HG02588 (cell line): ENCODE data around the gene TMEM72.

Experiments used
- ATAC-seq: cut with Tn5 transposase; IDR thresholded peaks from one replicate; pipeline ENCODE4 v1.9.1; 2021; ENCODE audit warnings: mild to moderate bottlenecking, moderate library complexity; ENCODE audit not compliant: unreplicated experiment

TMEM72 gene

DNA sequence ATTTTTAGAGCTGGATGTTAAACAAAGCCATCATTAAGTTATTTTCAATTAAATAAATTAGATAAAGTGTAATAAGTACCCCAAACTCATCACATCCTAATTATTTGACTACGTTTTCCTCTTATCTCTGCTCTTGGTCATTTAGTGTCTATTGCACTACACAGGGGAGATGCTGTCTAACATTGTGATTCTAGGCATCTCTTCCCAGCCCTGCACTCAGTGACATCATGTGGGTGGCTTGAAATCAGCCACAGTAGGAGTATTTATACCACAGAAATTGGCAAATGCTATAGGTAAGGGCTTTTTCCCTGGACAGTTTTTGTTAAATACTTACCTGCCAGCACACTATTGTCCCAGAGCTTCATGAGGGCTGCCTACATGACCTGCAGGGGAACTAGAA, 21.3 kb upstream of the TMEM72 start:
- ATAC-seq = no peak

DNA sequence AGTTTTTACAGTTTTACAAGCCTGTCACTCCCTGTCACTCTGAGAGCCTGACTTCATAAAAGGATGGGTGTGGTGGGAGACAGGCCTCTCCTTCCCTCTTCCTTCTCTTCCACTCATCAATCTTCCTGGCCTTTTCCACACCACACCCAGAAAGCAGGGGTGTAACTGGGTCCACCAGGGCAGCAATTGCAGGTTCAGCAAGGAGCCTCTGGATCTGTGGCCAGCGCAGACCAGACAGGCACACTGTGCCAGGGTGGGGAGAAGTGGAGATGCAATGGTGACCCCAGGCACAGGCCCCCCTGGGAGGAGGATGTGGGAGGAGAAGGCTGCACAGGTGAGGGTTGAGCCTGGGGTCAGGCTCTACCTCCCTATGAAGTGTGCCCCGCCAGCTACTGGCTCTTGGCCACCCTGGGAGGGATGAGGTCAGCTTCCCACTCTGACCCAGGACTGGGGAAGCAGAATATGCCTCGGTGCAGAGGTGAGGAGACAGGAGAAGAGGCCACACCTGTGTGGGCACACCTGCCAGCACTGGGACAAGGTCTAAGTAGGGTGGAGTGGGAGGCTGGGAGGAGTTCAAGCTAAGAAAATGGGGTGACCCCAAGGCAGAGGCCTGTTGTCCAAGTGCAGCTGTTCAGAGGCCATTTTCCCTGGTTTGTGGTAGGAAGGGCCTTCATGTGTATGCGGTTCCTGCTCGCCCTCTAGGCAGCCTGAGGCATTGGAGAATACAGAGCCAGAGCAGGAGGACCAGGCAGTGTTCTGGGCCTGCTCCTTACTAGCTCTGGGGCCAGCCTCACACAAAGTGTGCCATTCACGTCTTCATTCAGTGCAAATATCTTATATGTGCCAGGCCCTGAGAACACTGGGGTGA, 20.2 kb upstream of the TMEM72 start:
- no peak for ATAC-seq

DNA sequence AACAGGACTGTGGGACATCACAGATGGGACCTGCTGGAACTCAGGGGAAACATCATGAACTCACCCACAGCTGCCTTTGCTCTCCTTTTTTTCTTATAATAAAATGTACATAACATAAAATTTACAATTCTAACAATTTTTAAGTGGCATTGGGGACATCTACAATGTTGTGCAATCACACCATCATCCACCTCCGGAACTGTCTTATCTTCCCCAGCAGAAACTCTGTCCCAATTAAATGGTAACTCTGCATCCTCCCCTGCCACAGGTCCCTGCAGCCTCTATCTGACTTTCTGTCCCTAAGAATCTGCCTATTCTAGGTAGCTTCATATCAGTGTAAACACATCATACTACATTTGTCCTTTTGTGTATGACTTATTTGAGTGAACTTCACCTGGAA, 19.4 kb upstream of the TMEM72 start:
- ATAC-seq = no peak

DNA sequence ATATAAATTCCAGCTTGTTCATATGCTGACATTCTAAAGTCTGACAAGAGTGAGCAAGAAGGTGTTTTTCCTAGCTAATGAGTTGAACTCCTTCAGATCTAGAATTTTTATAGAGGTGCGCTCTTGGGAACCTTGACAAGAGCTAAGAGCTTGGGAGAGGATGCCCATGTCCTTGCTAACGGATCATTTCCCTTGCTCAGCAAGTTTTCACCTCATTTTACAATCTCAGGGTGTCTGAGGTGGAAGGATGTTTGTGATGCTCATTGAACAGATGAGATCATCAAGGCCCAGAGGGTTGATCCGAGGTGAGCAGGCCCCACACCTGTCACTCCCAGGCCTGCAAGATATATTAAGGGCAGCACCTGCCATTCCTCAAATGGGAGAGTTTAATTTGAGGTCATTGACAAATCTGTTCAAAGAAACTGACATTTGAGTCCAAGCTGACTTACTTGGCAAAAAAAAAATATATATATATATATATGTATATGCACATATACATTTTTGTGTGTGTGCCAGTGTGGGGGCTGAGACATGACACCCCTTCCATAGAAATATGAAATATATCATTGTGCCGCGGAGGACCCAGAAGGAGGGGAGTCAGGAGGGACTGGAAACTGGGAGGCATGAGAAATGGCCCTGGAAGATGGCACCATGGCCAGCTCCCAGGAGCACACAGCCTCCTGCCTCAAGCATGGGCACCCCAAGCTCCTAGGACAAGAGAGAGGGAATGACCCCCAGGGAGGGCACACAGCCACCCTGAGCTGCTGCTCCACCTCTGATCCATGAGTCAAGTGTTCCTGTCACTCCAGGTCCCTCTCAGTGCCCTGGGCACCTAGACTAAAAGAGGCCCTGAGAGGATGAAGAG, 17.3 kb upstream of the TMEM72 start:
- no peak for ATAC-seq

DNA sequence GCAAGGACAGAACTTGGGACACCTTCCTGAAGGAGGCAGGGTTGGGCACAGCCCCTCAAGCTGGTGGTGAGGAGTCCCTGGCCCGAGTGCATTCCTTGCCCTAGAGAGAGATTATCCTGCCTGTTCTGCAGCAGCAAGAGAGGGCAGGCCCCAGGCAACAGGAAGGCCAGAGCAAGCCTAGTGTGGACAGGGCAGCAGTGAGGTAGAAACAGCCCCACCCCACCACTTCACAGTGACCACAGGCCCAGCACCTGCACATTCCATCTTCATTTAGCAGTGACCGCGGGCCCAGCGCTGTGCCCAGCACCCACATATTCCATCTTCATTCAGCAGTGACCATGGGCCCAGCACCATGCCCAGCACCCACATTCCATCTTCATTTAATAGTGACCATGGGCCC, 16.4 kb upstream of the TMEM72 start:
- no peak for ATAC-seq

DNA sequence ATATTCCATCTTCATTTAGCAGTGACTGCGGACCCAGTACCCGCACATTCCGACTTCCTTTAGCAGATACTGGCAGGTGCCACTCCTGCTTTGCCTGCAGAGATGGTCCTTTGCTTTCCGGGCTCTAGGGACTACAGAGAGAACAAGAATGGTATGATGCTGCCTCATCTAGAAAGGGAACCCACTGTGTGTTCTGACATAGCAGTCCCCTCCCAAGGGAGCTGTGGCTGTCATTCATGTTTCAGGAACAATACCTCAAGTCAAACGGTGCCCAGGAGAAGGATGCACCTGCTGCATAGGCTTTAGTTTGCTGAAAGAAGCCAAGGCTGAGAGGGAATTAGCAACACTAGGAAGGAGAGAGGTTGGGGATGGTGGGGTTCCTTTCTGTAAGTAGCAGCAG, 15.9 kb upstream of the TMEM72 start:
- ATAC-seq = peak; percentile 54

DNA sequence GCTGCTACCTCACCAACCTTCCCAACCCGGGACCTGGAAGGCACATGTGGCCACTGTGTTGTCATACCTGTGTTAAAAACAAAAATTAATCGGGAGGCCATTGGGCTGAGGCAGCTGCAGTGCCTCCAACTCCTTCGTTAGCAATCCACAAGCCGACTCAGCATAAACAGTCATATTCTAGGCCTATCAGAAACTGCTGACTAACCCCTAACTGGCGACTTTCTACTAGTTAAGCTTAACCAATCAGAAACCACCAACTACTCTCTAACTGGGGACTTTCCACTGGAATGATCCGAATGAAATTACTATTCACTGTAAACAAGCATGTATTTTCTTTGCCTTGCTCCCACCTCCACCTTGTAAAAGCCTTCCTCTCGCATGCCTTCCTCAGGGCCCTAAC, 14.1 kb upstream of the TMEM72 start:
- ATAC-seq = no peak

DNA sequence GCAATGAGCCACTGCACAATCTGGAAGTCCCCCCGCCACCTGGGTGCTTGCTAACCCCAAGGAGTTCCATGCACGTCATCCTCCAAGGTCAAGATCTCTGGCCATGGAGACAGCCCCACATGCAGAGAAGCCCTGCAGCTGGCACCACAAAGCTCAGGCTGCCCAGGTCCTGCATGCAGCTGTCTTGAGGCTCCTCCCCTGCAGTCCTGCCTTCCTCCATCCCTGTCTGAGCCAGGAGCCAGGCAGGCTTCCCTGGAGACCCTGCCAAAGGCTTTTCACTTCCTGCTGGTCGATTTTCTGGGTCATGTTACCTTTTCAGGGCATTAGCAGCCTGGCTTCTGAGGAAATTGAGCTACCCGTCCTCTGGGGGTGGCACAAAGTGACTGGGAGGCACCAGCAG, 12.5 kb upstream of the TMEM72 start:
- ATAC-seq = no peak

DNA sequence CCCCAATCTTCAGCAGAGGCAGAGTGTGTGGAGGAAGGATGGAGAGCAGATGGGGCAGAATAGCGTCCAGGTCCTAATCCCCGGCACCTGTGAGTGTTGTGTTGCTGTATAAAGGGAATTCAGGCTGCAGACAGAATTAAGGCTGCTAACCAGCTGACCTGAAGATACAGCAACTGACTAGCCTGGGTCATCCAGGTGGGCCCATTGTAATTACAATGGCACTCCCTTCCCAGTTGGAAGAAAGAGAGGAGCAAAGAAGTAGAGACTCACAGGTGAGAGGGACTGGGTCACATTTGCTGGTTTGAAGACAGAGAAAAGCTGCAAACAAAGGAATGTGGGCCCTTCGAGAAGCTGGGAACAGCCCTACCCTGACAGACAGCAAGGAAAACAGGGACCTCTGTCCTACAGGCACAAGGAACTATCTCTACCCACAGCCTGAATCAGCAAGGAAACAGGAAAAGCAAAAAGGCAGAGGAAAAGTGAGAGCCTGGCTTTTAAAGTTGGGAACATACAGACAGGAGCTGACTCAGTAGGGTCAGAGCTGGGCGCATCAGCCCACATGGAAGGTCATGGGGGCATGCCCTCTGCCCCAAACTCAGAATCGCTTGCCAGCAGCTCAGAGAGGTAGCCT, 11.6 kb upstream of the TMEM72 start:
- no peak for ATAC-seq

DNA sequence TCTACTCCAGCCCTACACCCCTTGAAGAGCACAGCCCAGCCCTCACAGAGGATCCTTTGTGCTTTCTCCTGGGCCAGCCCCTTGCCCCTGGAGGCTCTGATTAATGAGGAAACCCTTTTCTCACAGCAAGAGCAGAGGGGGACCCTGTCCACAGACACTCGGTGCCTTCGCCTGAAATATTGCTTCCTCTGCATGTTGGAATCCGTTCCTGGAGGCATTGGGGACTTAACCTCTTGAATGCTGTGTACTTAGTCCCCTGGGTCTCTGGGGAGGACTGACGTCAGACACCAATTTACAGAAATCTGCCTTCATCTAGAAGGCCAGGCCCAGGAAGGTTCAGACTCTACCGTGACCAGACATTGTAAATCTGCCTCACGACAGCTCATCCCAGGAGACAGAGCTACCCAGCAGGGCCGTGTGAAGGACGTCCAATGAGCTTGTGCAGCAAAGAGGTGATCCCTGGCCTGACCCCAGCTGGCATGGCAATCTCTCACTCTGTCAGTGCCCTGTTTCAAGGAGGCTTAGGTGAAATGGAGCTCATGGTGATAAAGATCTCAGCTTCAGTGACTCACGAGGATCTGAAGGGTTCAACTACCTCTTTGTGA, 8.1 kb upstream of the TMEM72 start:
- no peak for ATAC-seq

DNA sequence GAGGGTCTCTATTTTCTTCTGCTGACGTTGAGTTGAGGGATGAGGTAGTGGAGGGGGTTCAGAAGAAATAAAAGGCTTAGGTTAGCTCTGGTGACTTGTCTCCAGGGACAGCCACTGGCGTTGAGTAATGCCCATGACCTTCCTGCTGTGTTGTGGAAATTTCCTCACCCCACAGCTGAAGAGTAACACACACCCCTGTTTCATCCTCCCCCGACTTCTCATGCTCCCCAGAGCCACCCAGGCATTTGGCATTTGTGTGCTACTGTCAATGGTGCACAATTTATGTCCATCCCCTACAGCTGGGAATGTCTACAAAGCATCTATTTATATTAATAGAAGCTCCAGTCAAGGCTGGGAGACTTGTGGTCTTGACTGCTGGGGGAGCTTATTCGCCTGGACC, 4.7 kb upstream of the TMEM72 start:
- no peak for ATAC-seq

DNA sequence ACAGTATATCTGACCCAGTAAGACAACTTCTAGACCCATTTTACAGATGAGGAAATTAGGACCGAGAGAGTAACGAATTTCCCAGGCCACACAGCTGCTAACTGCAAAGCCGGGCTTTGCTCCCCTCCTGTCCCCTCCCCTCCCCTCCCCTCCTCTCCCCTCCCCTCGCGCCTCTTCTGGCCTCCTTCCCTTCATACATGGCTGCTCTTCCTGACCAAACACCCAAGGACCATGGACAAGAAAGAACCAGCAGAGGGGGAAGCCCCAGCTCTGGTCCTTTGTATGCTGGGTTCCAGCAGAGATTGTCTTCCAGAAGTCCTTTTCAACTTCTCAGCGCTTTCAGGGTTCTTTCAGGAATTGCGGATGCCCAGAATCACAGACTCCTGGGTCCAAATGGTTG, 3.6 kb upstream of the TMEM72 start:
- ATAC-seq = no peak

DNA sequence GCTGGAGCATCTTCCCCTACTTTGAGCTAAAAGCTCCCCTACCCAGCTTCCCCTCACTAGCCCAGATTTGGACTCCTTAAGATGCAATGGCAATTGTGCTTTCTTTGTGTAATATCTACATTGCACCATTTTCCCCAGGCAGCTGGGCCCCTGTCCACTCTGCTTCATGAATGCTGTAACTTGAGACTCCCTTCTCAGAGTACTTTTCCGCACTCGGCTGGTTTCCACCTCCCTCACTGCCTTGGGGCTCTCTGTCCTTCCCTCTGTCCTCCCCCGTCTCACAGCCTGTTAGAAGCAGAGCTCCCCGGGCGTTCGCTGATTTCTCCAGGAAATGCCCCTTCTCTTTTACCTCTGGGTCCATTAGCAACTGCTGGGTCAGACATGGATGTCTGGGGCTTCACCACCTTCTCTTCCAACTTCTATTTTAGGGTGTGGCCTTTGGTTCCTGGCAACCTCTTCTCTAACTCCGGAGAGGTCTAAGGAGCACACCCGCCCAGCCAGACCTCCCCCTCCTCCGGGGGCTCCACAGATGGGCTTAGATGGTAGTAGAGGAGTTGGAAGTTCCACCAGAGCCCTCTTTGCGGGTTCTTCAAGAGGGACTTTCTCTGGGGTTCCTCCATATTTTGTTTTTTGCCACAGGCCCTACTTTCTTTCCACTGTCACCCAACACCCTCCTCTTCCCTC, 2.9 kb upstream of the TMEM72 start:
- ATAC-seq = no peak

DNA sequence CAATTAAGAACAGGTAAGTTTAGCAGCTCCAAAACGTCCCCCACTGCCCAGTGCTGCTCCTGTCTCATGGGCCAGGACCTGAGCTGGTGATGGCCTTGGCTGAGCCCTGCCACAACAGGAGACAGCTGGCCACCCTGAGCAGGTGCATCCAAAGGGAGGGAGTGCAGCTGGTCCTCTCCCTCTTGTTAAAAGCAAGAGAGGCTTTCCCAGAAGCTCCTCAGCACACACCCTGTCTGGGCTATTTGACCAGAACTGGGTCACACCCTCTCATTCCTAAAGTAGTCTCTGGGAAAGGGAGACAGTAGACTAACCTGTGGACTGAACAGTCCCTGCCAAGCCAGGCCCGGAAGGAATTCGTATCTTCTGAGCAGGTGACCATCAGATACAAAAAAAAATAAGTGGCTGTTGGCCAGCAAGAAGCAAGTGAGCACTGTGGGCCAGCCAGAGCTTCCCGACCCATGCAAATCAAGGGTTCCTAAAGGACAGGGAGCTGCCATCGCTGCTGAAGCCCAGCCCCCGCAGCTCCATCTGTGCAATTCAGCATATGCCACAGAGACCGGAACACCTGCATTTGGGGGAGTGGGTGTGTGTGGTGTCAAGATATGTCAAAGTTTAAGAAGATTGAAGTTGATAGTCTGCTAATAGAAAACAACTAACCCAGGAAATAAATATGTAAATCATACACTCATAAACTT, 2.1 kb upstream of the TMEM72 start:
- ATAC-seq = no peak

DNA sequence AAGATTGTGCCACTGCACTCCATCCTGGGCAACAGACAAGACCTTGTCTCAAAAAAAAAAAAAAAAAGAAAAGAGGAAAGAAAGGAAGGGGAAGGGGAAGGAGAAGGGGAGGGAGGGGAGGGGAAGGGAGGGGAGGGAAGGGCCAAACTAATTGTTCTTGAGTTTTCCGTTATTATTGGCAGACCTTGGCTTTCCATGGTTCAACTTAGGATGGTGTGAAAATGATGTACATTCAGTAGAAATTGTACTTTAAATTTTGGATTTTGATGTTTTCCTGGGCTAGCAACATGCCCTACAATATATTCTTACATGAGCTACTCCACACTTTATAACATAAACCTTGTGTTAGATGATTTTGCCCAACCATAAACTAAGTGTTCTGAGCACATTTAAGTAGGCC, 1.2 kb upstream of the TMEM72 start:
- no peak for ATAC-seq

DNA sequence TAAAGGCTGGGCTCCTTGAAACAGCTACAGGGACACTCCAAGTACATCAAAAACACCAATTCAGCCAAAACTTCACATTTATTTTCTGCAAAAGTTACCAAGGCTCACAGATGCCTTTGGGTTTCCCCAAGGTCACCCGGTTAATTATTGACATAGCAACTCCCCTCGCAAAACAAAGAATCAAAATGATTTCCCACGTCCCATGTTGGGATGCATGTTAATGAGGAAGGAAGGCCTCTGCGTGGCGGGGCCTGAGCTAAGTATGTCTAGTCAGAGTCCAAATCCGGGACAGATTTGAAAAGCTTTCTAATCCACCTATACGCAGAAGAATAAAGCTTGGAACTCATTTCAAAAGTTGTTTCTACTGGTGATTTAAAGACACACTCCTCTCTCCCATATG, 535 bp upstream of the TMEM72 start:
- ATAC-seq = no peak

DNA sequence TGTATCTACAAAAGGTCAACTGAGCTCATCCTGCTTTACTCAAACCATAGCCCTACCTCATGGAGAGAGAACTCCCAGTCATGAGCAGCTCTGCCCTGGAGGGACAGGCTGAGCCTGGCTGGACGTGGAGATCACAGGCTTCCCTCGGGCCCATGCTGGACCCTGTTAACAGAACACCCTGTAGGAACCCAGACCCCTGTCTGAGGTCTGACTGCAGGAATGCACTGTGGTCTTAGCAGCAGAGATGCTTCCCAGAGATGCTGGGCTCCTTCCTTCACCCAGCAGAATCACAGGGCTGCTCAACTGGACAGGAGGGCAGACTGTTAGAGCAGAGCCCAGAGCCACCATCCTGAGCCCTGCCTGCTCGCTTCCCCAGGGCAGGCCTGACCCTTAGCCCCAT, 814 bp downstream of the TMEM72 start:
- ATAC-seq = no peak

DNA sequence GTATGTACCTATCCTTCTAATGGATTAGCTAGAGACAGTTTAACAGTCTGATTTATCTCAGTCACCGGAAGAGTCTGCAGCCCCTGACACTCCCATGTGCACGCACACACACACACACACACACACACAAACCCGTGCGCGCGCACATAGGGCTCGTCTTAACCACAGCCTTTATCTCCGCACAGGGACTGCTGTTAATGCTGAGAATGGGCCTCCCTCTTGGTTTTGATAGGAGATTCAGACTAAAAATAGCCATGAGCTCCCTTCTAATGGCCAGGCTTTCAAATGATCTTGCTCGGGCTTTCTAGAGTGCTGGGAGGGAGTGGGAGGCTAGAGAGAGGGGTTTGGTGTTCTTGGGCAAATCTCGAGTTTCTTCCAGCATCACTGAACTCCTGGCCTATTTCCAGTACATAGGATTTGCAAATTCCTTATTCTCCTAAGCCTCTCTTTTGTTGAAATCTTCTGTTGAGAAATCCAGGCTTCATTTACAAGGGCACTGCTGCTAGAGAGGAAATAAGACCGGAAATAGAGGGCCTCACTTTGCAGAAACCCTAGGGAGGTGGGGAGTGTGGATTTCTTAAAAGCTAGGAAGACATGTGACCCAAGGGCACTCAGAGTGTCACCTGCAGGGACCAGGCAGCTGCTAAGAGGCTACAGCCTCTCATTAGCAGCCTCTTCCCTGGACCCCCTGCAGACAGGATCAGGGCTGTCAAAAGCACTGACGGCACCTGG, 2.4 kb downstream of the TMEM72 start:
- ATAC-seq = no peak

DNA sequence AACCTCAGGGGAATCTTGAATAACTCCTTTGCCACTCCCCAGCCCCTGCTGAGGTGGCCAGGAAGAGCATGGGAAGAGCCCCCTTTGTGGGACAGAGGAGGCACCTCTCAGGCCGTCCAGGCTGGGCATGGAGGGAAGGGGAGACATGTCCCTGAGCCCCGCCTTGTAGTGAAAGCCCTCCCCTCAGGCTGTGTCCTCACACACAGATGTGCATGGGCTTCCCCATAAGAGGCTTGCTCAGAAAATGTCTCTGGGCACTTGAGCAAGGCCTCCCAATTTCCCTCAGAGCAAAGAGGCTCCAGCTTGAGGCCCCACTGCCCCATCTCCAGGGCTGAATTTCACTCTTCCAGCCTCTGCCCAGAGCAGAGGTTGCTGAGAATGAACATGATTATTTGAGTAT, 3.8 kb downstream of the TMEM72 start:
- ATAC-seq = no peak
